ENCODE results near the gene GMFB.

GMFB gene

DNA sequence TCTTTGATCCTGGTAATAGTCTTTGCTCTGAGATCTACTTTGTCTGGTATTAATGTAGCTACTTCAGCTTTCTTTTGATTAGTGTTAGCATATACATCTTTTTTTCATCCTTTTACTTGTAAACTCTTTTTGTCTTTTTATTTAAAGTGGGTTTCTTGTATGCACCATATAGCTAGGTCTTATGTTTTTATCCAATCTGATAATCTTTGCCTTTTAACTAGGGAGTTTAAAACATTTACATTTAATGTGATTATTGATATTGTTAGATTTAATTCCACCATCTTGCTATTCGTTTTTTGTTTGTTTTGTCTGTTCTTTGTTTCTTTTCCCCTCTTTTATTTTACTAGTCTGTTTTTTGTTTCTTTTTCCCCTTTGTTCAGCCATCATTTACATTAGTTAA, 26.9 kb upstream of the GMFB start:
- DNase-seq (ENCODE audit: low read depth): no peak
- TF ChIP-seq, protein P1, sequence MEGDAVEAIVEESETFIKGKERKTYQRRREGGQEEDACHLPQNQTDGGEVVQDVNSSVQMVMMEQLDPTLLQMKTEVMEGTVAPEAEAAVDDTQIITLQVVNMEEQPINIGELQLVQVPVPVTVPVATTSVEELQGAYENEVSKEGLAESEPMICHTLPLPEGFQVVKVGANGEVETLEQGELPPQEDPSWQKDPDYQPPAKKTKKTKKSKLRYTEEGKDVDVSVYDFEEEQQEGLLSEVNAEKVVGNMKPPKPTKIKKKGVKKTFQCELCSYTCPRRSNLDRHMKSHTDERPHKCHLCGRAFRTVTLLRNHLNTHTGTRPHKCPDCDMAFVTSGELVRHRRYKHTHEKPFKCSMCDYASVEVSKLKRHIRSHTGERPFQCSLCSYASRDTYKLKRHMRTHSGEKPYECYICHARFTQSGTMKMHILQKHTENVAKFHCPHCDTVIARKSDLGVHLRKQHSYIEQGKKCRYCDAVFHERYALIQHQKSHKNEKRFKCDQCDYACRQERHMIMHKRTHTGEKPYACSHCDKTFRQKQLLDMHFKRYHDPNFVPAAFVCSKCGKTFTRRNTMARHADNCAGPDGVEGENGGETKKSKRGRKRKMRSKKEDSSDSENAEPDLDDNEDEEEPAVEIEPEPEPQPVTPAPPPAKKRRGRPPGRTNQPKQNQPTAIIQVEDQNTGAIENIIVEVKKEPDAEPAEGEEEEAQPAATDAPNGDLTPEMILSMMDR (IDR thresholded peaks at IDR 0.05; ENCODE audit: low read depth, low read length): no peak
- TF ChIP-seq POLR2A (IDR thresholded peaks at IDR 0.05; ENCODE audit: extremely low read depth, insufficient read length): no peak
- TF ChIP-seq, protein P2, sequence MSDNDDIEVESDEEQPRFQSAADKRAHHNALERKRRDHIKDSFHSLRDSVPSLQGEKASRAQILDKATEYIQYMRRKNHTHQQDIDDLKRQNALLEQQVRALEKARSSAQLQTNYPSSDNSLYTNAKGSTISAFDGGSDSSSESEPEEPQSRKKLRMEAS (IDR thresholded peaks at IDR 0.05; ENCODE audit: low read depth, low read length): no peak
- TF ChIP-seq MYC (IDR thresholded peaks at IDR 0.05; ENCODE audit: low read depth, low read length): no peak
- H3K4me3 ChIP-seq (ENCODE audit: low read depth, low read length): no peak overlapping the region

DNA sequence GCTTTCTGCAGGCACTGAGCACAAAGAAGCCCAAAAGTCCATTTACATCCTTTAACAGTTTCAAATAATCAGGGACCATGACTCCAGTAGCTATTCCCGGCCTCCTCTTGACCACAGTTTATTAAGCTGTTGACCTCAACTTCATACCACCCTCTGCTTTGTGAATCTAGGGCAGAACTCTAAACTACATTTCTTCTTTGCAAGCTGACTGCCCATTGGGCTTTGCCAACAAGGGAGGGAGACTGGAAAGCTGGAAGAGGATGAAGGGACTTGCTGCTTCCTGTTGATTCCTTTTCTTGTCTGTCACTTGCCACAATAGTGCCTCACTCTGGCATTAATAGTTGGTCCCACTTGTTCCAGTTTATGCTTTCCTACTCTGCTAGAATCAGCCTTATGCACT, 23.6 kb upstream of the GMFB start:
- DNase-seq (ENCODE audit: low read depth): no peak
- TF ChIP-seq MYC (IDR thresholded peaks at IDR 0.05; ENCODE audit: low read depth, low read length) (no peak), POLR2A (IDR thresholded peaks at IDR 0.05; ENCODE audit: extremely low read depth, insufficient read length) (no peak)
- TF ChIP-seq, protein P2 (IDR thresholded peaks at IDR 0.05; ENCODE audit: low read depth, low read length): no peak
- TF ChIP-seq, protein P1 (IDR thresholded peaks at IDR 0.05; ENCODE audit: low read depth, low read length): no peak
- no peak overlapping the region for H3K4me3 ChIP-seq (ENCODE audit: low read depth, low read length)

DNA sequence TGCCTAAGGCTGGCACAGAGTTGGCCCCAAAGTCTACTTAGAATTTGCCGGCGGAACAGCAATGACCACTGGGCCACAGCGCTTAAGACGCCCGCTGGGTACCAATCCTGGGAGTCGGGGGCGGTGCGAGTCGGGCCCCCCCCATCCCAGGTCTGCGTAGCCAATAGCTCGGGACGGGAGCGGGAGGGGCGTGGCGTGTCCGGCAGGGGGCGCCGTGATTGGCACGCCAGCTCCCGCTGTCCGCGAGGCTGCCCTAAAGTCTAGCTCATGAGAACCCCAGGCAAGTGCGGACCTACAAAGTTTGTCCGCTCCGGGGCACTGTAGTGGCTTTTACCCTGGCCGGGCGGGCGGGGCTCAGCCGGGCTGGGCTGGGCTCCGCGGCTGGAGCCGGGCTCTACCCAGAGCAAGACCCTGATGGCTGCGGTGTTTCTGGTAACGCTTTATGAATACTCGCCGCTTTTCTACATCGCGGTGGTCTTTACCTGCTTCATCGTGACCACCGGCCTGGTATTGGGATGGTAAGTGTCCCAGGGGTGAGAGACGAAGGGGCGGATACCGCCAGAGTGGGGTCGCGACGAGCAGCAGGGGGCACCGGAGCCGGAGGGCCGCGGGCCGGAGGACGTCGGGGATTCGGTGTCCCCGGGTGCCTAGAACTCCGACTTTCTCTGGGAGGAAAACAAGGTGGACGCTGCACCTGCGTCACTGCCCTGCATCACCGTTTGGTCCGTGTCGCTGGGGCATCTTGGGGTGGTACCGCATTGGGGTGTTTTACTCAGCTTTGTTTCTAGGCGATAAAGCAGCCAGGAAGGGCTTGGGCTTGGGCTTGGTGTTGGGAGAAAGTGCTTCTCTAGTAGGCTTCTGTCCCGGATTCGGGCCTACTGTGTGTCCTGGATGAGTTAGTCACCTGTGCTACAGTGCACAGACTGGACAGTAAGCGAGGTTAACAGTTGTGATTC, 21.0 kb upstream of the GMFB start, which contains the start of gene CGRRF1:
TSS of gene CGRRF1 (plus strand) at position 361 of the 956 bp plus-strand sequence. CDS start at position 415, 54 bp downstream.
- peak within 1 kb of the TSS; percentile 90 for H3K4me3 ChIP-seq (ENCODE audit: low read depth, low read length)
- DNase-seq (ENCODE audit: low read depth): peak; percentile 97
- TF ChIP-seq, protein P2 (IDR thresholded peaks at IDR 0.05; ENCODE audit: low read depth, low read length): peak; percentile 66; the same call in 1 of the 2 replicates
- TF ChIP-seq, protein P1 (IDR thresholded peaks at IDR 0.05; ENCODE audit: low read depth, low read length): no peak
- TF ChIP-seq MYC (IDR thresholded peaks at IDR 0.05; ENCODE audit: low read depth, low read length) (peak; percentile 32; the same call in 1 of the 2 replicates), POLR2A (IDR thresholded peaks at IDR 0.05; ENCODE audit: extremely low read depth, insufficient read length) (peak; percentile 34)

DNA sequence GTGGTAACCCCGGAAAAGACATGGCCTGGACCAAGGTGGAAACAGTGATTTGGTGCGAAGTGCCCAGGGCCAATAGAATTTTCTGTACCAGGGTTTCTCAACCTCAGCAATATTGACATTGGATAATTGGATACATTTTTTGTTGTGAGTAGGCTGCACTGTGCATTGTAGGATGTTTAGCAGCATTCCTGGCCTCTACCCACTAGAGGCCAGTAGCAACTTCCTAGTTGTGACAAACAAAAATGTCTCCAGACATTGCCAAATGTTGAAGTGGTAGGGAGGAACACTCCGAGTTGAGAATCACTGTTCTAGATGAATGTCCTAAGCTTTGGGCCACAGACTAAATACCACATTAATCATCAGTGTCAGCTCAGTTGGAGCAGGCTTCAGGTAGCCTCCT, 14.7 kb upstream of the GMFB start:
- no peak for TF ChIP-seq POLR2A (IDR thresholded peaks at IDR 0.05; ENCODE audit: extremely low read depth, insufficient read length)
- peak; percentile 21 for DNase-seq (ENCODE audit: low read depth)
- no peak overlapping the region for H3K4me3 ChIP-seq (ENCODE audit: low read depth, low read length)

DNA sequence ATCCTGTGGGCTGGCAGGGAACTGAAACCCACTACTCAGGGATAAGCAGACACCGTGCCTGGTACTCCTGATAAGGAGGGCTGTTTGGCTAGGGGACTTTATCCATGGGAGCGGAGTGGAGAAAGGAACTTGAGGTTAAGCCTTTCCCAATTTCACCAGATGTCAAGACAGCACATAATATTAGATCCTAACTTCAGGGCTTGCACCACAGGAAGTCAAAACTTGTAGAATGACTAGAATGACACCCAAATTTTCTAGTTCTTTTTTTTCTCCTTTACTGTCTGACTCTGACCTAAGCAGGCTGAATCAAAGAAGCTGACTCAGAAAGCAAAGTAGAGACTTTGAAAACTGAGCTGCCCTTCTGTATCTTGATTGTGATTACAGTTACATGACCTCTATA, 13.8 kb upstream of the GMFB start:
- H3K4me3 ChIP-seq (ENCODE audit: low read depth, low read length): no peak overlapping the region
- DNase-seq (ENCODE audit: low read depth): peak; percentile 14
- no peak for TF ChIP-seq POLR2A (IDR thresholded peaks at IDR 0.05; ENCODE audit: extremely low read depth, insufficient read length)
- TF ChIP-seq, protein P2 (IDR thresholded peaks at IDR 0.05; ENCODE audit: low read depth, low read length): no peak

DNA sequence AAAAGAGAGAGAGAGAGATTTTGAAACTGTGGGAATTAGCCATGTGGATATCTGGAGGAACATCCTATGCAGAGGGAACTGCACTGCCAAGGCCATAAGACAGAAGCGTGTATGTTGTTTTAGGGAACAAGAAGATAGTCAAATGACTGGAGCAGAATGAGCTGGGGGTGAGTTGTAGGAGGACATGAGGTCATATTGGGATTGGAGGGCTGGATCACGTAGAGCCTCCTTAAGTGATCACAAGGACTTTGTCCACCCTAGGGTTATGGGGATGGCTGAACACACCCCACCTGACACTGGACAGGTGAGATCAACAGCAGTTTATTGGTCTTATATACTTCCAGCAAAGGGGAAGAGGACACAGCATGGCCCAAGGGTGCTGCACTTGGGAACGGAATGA, 12.7 kb upstream of the GMFB start:
- TF ChIP-seq POLR2A (IDR thresholded peaks at IDR 0.05; ENCODE audit: extremely low read depth, insufficient read length) (no peak), MYC (IDR thresholded peaks at IDR 0.05; ENCODE audit: low read depth, low read length) (no peak)
- TF ChIP-seq, protein P1 (IDR thresholded peaks at IDR 0.05; ENCODE audit: low read depth, low read length): no peak
- TF ChIP-seq, protein P2 (IDR thresholded peaks at IDR 0.05; ENCODE audit: low read depth, low read length): no peak

More for the DNA sequence above, 12.7 kb upstream of the GMFB start:
- no peak overlapping the region for H3K4me3 ChIP-seq (ENCODE audit: low read depth, low read length)
- DNase-seq (ENCODE audit: low read depth): no peak

Measured in NB4 (cell line).